Gastroesophageal sphincter (tissue), 3 donors: ENCODE data around the gene TCF12.

Experiments used
- POLR2A ChIP-seq, 2 donors: fragments of 450-650 bp; IDR thresholded peaks; one replicate each; pipeline ENCODE4 v1.6.1; 2017; ENCODE audit warnings: antibody characterized with exemption in 2 of 2, mild to moderate bottlenecking in 2 of 2, moderate library complexity in 1 of 2
- TF ChIP-seq, protein P1 (sequence below), 4 experiments: fragments of 200-600 bp in 2 of 4; fragments of 450-650 bp in 2 of 4; sonication (generic) in 1 of 4; IDR thresholded peaks; one replicate each; pipeline ENCODE4 v1.5.1; 2017 to 2019; ENCODE audit warnings: antibody characterized with exemption in 4 of 4, mild to moderate bottlenecking in 2 of 4, moderate library complexity in 2 of 4

DNA sequence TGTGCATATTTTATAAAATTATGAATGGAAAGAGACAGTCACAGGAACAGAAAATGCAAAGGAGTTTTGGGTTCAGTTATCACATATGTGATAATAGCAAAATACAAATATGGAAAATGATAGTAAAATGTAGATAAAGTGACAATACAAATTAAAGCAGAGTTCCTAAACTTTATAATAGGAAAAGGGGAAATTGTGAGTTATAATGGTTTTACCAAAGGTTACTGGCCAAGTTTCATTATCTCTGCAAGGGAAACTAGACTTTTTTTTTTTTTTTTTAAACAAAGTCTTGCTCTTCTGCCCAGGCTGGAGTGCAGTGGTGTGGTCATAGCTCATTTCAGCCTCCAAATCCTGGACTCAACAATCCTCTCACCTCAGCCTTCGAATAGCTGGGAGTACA lies 229.2 kb downstream of the TCF12 start:
- TF ChIP-seq, protein P1, sequence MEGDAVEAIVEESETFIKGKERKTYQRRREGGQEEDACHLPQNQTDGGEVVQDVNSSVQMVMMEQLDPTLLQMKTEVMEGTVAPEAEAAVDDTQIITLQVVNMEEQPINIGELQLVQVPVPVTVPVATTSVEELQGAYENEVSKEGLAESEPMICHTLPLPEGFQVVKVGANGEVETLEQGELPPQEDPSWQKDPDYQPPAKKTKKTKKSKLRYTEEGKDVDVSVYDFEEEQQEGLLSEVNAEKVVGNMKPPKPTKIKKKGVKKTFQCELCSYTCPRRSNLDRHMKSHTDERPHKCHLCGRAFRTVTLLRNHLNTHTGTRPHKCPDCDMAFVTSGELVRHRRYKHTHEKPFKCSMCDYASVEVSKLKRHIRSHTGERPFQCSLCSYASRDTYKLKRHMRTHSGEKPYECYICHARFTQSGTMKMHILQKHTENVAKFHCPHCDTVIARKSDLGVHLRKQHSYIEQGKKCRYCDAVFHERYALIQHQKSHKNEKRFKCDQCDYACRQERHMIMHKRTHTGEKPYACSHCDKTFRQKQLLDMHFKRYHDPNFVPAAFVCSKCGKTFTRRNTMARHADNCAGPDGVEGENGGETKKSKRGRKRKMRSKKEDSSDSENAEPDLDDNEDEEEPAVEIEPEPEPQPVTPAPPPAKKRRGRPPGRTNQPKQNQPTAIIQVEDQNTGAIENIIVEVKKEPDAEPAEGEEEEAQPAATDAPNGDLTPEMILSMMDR (IDR thresholded peaks at IDR 0.05): no peak
- no peak for TF ChIP-seq POLR2A (IDR thresholded peaks at IDR 0.05)
